COR-L47 (cell line): ENCODE data around the gene SERPINA6.
"Not testable (repeated sequence)": the region's sequence is repeated elsewhere in the genome, so short reads cannot be mapped to it uniquely, and the experiment has no call there.

ENCODE experiments used
- DNase-seq: peaks from one replicate; lab custom pipeline; 2025; lab: John Stamatoyannopoulos, UW

SERPINA6 gene

GRCh38 chr14:94322648-94323570 lies at the start of gene SERPINA6:
Gene SERPINA6, minus strand, starts transcription at chr14:94323336. Its CDS starts 8,688 bp downstream, at chr14:94314648.
- peak; percentile 48 for DNase-seq

- no peak for DNase-seq
These were observed 49.0 kb upstream of the SERPINA6 start for GRCh38 chr14:94372021-94372605.

GRCh38 chr14:94370524-94370910 lies 47.4 kb upstream of the SERPINA6 start:
- no peak for DNase-seq

- DNase-seq = not testable (repeated sequence)
These were observed 46.8 kb upstream of the SERPINA6 start for GRCh38 chr14:94369766-94370523.

- no peak for DNase-seq
These were observed 45.8 kb upstream of the SERPINA6 start for GRCh38 chr14:94368956-94369355.

GRCh38 chr14:94368243-94368590 lies 45.1 kb upstream of the SERPINA6 start:
- no peak for DNase-seq

- no peak for DNase-seq
These were observed 44.5 kb upstream of the SERPINA6 start for GRCh38 chr14:94367347-94368242.

GRCh38 chr14:94366146-94366915 lies 43.2 kb upstream of the SERPINA6 start, which contains the start of gene SERPINA2:
Gene SERPINA2, minus strand, starts transcription at chr14:94366698.
- DNase-seq = no peak

- DNase-seq = no peak
These were observed 42.5 kb upstream of the SERPINA6 start for GRCh38 chr14:94365624-94366023.

GRCh38 chr14:94364964-94365363 lies 41.8 kb upstream of the SERPINA6 start:
- no peak for DNase-seq

GRCh38 chr14:94364037-94364436 lies 40.9 kb upstream of the SERPINA6 start:
- no peak for DNase-seq

GRCh38 chr14:94363151-94363624 lies 40.1 kb upstream of the SERPINA6 start:
- no peak for DNase-seq

- DNase-seq = no peak
These were observed 39.5 kb upstream of the SERPINA6 start for GRCh38 chr14:94362614-94363133.

GRCh38 chr14:94361682-94362081 lies 38.5 kb upstream of the SERPINA6 start:
- DNase-seq = no peak

- no peak for DNase-seq
These were observed 37.9 kb upstream of the SERPINA6 start for GRCh38 chr14:94360945-94361565.

- DNase-seq = no peak
These were observed 34.0 kb upstream of the SERPINA6 start for GRCh38 chr14:94357166-94357565.

GRCh38 chr14:94356379-94357056 lies 33.4 kb upstream of the SERPINA6 start:
- DNase-seq = no peak

GRCh38 chr14:94355191-94355794 lies 32.2 kb upstream of the SERPINA6 start:
- no peak for DNase-seq

- DNase-seq = no peak
These were observed 31.6 kb upstream of the SERPINA6 start for GRCh38 chr14:94354638-94355185.
